Keratinocyte (primary cell): ENCODE data around the gene MYCBP2. TPM values are rescaled to one million over a fixed set of nuclear protein-coding genes. Genes with fewer than 3 reads are reported as not detected.

Source experiments
- DNase-seq: peaks from one replicate; pipeline ENCODE4 v3.0.0-alpha.2; 2011; ENCODE audit warnings: low read depth, missing footprints, low spot score
- FAIRE-seq: peaks from 2 replicates; lab custom pipeline; 2011; peaks lifted over from hg19 to GRCh38; lab: Jason Lieb, UNC
- H2AFZ ChIP-seq: 2 replicates; pipeline ENCODE4 v1.6.0; 2012; ENCODE audit warnings: low read length, control low read depth, inconsistent platforms; ENCODE audit not compliant: control insufficient read depth
- H3K27ac ChIP-seq: 2 replicates; pipeline ENCODE4 v1.5.1; 2011; ENCODE audit warnings: low read length; ENCODE audit not compliant: control insufficient read depth, insufficient read depth
- H3K27me3 ChIP-seq: 3 replicates; pipeline ENCODE4 v1.6.0; 2011; ENCODE audit warnings: low read length; ENCODE audit not compliant: control insufficient read depth, insufficient read depth; ENCODE audit errors: extremely low read depth
- H3K36me3 ChIP-seq, 2 experiments: 2 replicates in 1 of 2; 3 replicates in 1 of 2; pipeline ENCODE4 v1.5.1; 2011; ENCODE audit warnings: low read length in 2 of 2, mild to moderate bottlenecking in 1 of 2; ENCODE audit not compliant: control insufficient read depth in 2 of 2, insufficient read depth in 2 of 2; ENCODE audit errors: extremely low read depth in 1 of 2
- H3K4me1 ChIP-seq: 3 replicates; pipeline ENCODE4 v1.5.1; 2011; ENCODE audit warnings: low read length; ENCODE audit not compliant: control insufficient read depth, insufficient read depth; ENCODE audit errors: extremely low read depth
- H3K4me2 ChIP-seq: 3 replicates; pipeline ENCODE4 v1.6.0; 2011; ENCODE audit warnings: low read depth, low read length; ENCODE audit not compliant: control insufficient read depth, insufficient read depth; ENCODE audit errors: extremely low read depth
- H3K4me3 ChIP-seq, 3 experiments: fragments of 200-600 bp in 1 of 3; sonication (generic) in 1 of 3; 2 replicates in 2 of 3; 3 replicates in 1 of 3; pipeline ENCODE4 v1.5.1; 2011 to 2016; ENCODE audit warnings: low read length in 3 of 3, mild to moderate bottlenecking in 3 of 3, control low read depth in 2 of 3, inconsistent platforms in 1 of 3, low read depth in 1 of 3, mixed read lengths in 1 of 3, mixed run types in 1 of 3, moderate library complexity in 1 of 3; ENCODE audit not compliant: control insufficient read depth in 2 of 3, insufficient read depth in 2 of 3; ENCODE audit errors: extremely low read depth in 1 of 3
- H3K79me2 ChIP-seq: 2 replicates; pipeline ENCODE4 v1.6.0; 2012; ENCODE audit warnings: low read length; ENCODE audit not compliant: control insufficient read depth, insufficient read depth
- H3K9ac ChIP-seq: 3 replicates; pipeline ENCODE4 v1.6.0; 2011; ENCODE audit warnings: low read length; ENCODE audit not compliant: control insufficient read depth, insufficient read depth; ENCODE audit errors: extremely low read depth
- H3K9me1 ChIP-seq: 3 replicates; pipeline ENCODE4 v1.6.0; 2011; ENCODE audit warnings: low read length; ENCODE audit not compliant: control insufficient read depth, insufficient read depth; ENCODE audit errors: extremely low read depth
- H3K9me3 ChIP-seq: 2 replicates; pipeline ENCODE4 v1.5.1; 2012; ENCODE audit warnings: low read depth, low read length; ENCODE audit not compliant: control insufficient read depth
- H4K20me1 ChIP-seq: 3 replicates; pipeline ENCODE4 v1.6.0; 2011; ENCODE audit warnings: low read length; ENCODE audit not compliant: control insufficient read depth, insufficient read depth; ENCODE audit errors: extremely low read depth
- CTCF ChIP-seq, 3 experiments: IDR thresholded peaks in 1 of 3; conservative IDR thresholded peaks in 1 of 3; optimal IDR thresholded peaks in 1 of 3; 2 replicates in 2 of 3; 3 replicates in 1 of 3; pipeline versions ENCODE3 to v1.5.1; 2011; ENCODE audit warnings: low read length in 3 of 3, mild to moderate bottlenecking in 3 of 3, moderate library complexity in 2 of 3, control low read depth in 1 of 3, inconsistent platforms in 1 of 3; ENCODE audit not compliant: insufficient read depth in 2 of 3; ENCODE audit errors: extremely low read depth in 1 of 3
- EZH2 ChIP-seq: IDR thresholded peaks from one replicate; pipeline ENCODE4 v1.6.1; 2012; ENCODE audit warnings: inconsistent platforms, mild to moderate bottlenecking, low read length, moderate library complexity
- dilution Hi-C: fragments of 300-500 bp; cut with MboI; formaldehyde crosslinking; loops from one replicate; pipeline ENCODE4 v1.7.0; 2020; ENCODE audit warnings: low sequenced_read_pairs; ENCODE audit not compliant: extremely low pct_ligation_motif_present
- polyA plus RNA-seq, 5 experiments: library from polyadenylated mRNA; depleted of rRNA in 3 of 5; stranded (reverse) in 3 of 5; stranded (forward) in 1 of 5; unstranded in 1 of 5; fragments of >200 nt; gene quantifications; 1 replicate in 1 of 5; 2 replicates in 3 of 5; 3 replicates in 1 of 5; pipeline versions ENCODE4 v1.2.1 to v1.2.3, GENCODE V29; 2011 to 2012; ENCODE audit warnings: missing spikeins in 2 of 5, low read depth in 1 of 5, low replicate concordance in 1 of 5

The MYCBP2 gene
- polyA plus RNA-seq, 1 donor (not counting 4 experiments of a cell fraction or from before 2014, with no cell fraction given) = 43.8 TPM

- TF ChIP-seq EZH2 (no peak), CTCF (optimal IDR thresholded peaks at IDR 0.05 in 1 of 3, IDR thresholded peaks at IDR 0.05 in 1 of 3, conservative IDR thresholded peaks at IDR 0.05 in 1 of 3; ENCODE audit: extremely low read depth in 1 of 3, insufficient read depth in 2 of 3, low read length in 3 of 3) (no peak)
- FAIRE-seq = no peak
- H3K36me3 ChIP-seq = peaks cover 12 to 16% of the 10 kb centered on the region in 2 experiments
Observed at GRCh38 chr13:77093735-77094134, 233.2 kb downstream of the MYCBP2 start.

GRCh38 chr13:77084755-77085154 lies 242.1 kb downstream of the MYCBP2 start:
- no peak overlapping the region for H3K27ac ChIP-seq
- H4K20me1 ChIP-seq = no peaks in the 10 kb centered on the region
- no peak overlapping the region for H3K4me2 ChIP-seq
- FAIRE-seq (no peak), DNase-seq (no peak)
- H3K9ac ChIP-seq = no peak overlapping the region
- H3K36me3 ChIP-seq = peaks cover 12 to 17% of the 10 kb centered on the region in 2 experiments
- H3K27me3 ChIP-seq = no peaks in the 10 kb centered on the region
- no peaks in the 10 kb centered on the region for H3K9me1 ChIP-seq
- no peaks in the 10 kb centered on the region for H3K4me1 ChIP-seq
- H3K4me3 ChIP-seq = no peak overlapping the region
- H2AFZ ChIP-seq = no peak overlapping the region
- H3K79me2 ChIP-seq = no peaks in the 10 kb centered on the region
- H3K9me3 ChIP-seq = no peaks in the 10 kb centered on the region
- dilution Hi-C loops = no loop called here
- no peak for TF ChIP-seq CTCF (optimal IDR thresholded peaks at IDR 0.05 in 1 of 3, IDR thresholded peaks at IDR 0.05 in 1 of 3, conservative IDR thresholded peaks at IDR 0.05 in 1 of 3; ENCODE audit: extremely low read depth in 1 of 3, insufficient read depth in 2 of 3, low read length in 3 of 3)
- TF ChIP-seq EZH2 = no peak

More at GRCh38 chr13:77093735-77094134, 233.2 kb downstream of the MYCBP2 start:
- no peak overlapping the region for H3K4me3 ChIP-seq
- dilution Hi-C loops = no loop called here
- H3K9ac ChIP-seq = no peak overlapping the region
- H3K4me2 ChIP-seq = no peak overlapping the region
- no peaks in the 10 kb centered on the region for H3K9me1 ChIP-seq
- no peaks in the 10 kb centered on the region for H3K27me3 ChIP-seq
- no peaks in the 10 kb centered on the region for H3K79me2 ChIP-seq
- H3K27ac ChIP-seq = no peak overlapping the region
- no peak for DNase-seq
- no peaks in the 10 kb centered on the region for H3K9me3 ChIP-seq
- H4K20me1 ChIP-seq = no peaks in the 10 kb centered on the region
- H3K4me1 ChIP-seq = no peaks in the 10 kb centered on the region
- H2AFZ ChIP-seq = no peak overlapping the region
